GM12878 (cell line): Measurements from ENCODE around the gene SSBP2. TPM values are rescaled to one million over a fixed set of nuclear protein-coding genes. Genes with fewer than 3 reads are reported as not detected.
A peak's percentile ranks its signal among the peaks of the same experiment; 100 is the strongest.

ENCODE experiments used
- ATAC-seq: fragments of 200-7000 bp; cut with Tn5 transposase; 3 replicates; pipeline ENCODE4 v1.9.1; 2020; ENCODE audit warnings: mild to moderate bottlenecking, moderate library complexity
- BruUV-seq: library from RNA; stranded (reverse); fragments of 400-500 nt; replicated peaks from 2 replicates; lab custom pipeline; 2021; lab: Mats Ljungman, UMichigan
- CTCF ChIA-PET: fragments of 300-600 bp; sonication (Branson Sonifier 250); formaldehyde crosslinking; extraction: SDS; loops from one replicate; lab custom pipeline; 2021; ENCODE audit warnings: inconsistent platforms; lab: Yijun Ruan, JAX
- POLR2A ChIA-PET: fragments of 350-600 bp; formaldehyde crosslinking; extraction: SDS; loops from one replicate; lab custom pipeline; 2021; ENCODE audit warnings: inconsistent platforms; lab: Charles Lee
- RAD21 ChIA-PET: fragments of 300-600 bp; sonication (Branson Sonifier 250); formaldehyde crosslinking; loops from one replicate; lab custom pipeline; 2023; ENCODE audit warnings: antibody characterized with exemption; ENCODE audit not compliant: unreplicated experiment; lab: Charles Lee
- SMC1A ChIA-PET: fragments of 300-600 bp; sonication (Branson Sonifier 250); formaldehyde crosslinking; loops from one replicate; lab custom pipeline; 2023; ENCODE audit not compliant: unreplicated experiment, uncharacterized antibody; lab: Charles Lee
- DNase-seq: peaks from one replicate; pipeline ENCODE4 v3.0.0-alpha.2; 2011; ENCODE audit warnings: low read depth, low spot score
- FAIRE-seq: peaks from 3 replicates; lab custom pipeline; 2011; peaks lifted over from hg19 to GRCh38; lab: Jason Lieb, UNC
- H2AFZ ChIP-seq: 2 replicates; pipeline ENCODE4 v1.6.0; 2011; ENCODE audit warnings: low read depth, low read length, control low read depth; ENCODE audit not compliant: control insufficient read depth
- H3K27ac ChIP-seq: 2 replicates; pipeline ENCODE4 v1.5.1; 2011; ENCODE audit warnings: control low read depth; ENCODE audit not compliant: control insufficient read depth, insufficient read depth
- H3K27me3 ChIP-seq, 2 experiments: replicated peaks in 1 of 2; 2 replicates each; pipeline versions ENCODE4 v1.6.0 to v1.6.1; 2011; ENCODE audit warnings: low read length in 1 of 2; ENCODE audit not compliant: control insufficient read depth in 2 of 2, insufficient read depth in 2 of 2
- H3K36me3 ChIP-seq, 2 experiments: 2 replicates each; pipeline ENCODE4 v1.5.1; 2011; ENCODE audit warnings: low read length in 1 of 2; ENCODE audit not compliant: control insufficient read depth in 2 of 2, insufficient read depth in 2 of 2
- H3K4me1 ChIP-seq: 2 replicates; pipeline ENCODE4 v1.6.1; 2011; ENCODE audit warnings: mild to moderate bottlenecking, low read length, moderate library complexity, mixed read lengths; ENCODE audit not compliant: control insufficient read depth, insufficient read depth
- H3K4me2 ChIP-seq: 2 replicates; pipeline ENCODE4 v1.6.0; 2011; ENCODE audit warnings: control low read depth; ENCODE audit not compliant: control insufficient read depth, insufficient read depth
- H3K4me3 ChIP-seq: fragments of 200-600 bp; sonication (generic); 2 replicates; pipeline ENCODE4 v1.5.1; 2016
- H3K79me2 ChIP-seq: 2 replicates; pipeline ENCODE4 v1.6.0; 2011; ENCODE audit warnings: low read length; ENCODE audit not compliant: control insufficient read depth, insufficient read depth
- H3K9ac ChIP-seq: 2 replicates; pipeline ENCODE4 v1.8.0; 2011; ENCODE audit warnings: low read length, control low read depth, mixed read lengths; ENCODE audit not compliant: control insufficient read depth, insufficient read depth
- H3K9me3 ChIP-seq: replicated peaks from 3 replicates; pipeline ENCODE4 v1.5.1; 2011; ENCODE audit warnings: mild to moderate bottlenecking, low read length; ENCODE audit not compliant: control insufficient read depth, insufficient read depth
- H4K20me1 ChIP-seq: 2 replicates; pipeline ENCODE4 v1.6.0; 2011; ENCODE audit not compliant: control insufficient read depth, insufficient read depth
- ETV6 ChIP-seq, 2 experiments: fragments of 450-650 bp in 1 of 2; IDR thresholded peaks in 1 of 2; conservative IDR thresholded peaks in 1 of 2; 2 replicates each; pipeline ENCODE4 v1.6.1; 2014; ENCODE audit warnings: antibody characterized with exemption in 1 of 2, borderline replicate concordance in 1 of 2, low read depth in 1 of 2, mild to moderate bottlenecking in 1 of 2, moderate library complexity in 1 of 2
- JUNB ChIP-seq: IDR thresholded peaks from 2 replicates; pipeline ENCODE4 v1.6.1; 2016; ENCODE audit warnings: antibody characterized with exemption, mild to moderate bottlenecking
- RBBP5 ChIP-seq: fragments of 200-600 bp; sonication (generic); conservative IDR thresholded peaks from 2 replicates; pipeline ENCODE4 v1.6.1; 2016
- ZNF217 ChIP-seq: fragments of 450-650 bp; IDR thresholded peaks from 2 replicates; pipeline ENCODE4 v1.6.1; 2017; ENCODE audit warnings: antibody characterized with exemption, mild to moderate bottlenecking
- WGBS: methylation state at CpG from one replicate; pipeline ENCODE4 v1.1.6; 2016; ENCODE audit warnings: low lambda C conversion rate; ENCODE audit not compliant: insufficient replicate concordance, insufficient coverage; ENCODE audit errors: missing lambda C conversion rate; 5-methylcytosine and 5-hydroxymethylcytosine counted together
- in situ Hi-C: fragments of 300-500 bp; cut with MboI; formaldehyde crosslinking; loops from 9 replicates; pipeline ENCODE4 v1.14.3; 2018; ENCODE audit warnings: mixed read lengths
- intact Hi-C: fragments of 100-400 bp; cut with micrococcal nuclease; formaldehyde crosslinking; loops from one replicate; pipeline ENCODE4 v1.14.2; 2022; ENCODE audit not compliant: unreplicated experiment
- polyA plus RNA-seq, 11 experiments: library from polyadenylated mRNA; depleted of rRNA in 4 of 11; unstranded in 6 of 11; stranded (reverse) in 5 of 11; fragments of >200 nt; fragmentation: Nextera tagmentation in 4 of 11; fragmentation: Illumina TruSeq in 1 of 11; extraction: Ambion mirVana in 4 of 11; extraction: Trizol in 1 of 11; gene quantifications; 1 replicate in 1 of 11; 2 replicates in 10 of 11; pipeline versions ENCODE4 v1.2.1 to v1.2.3, GENCODE V29; 2011 to 2016; ENCODE audit warnings: inconsistent platforms in 2 of 11, missing spikeins in 2 of 11, low read depth in 1 of 11
- total RNA-seq, 4 experiments: library from RNA; depleted of rRNA in 3 of 4; stranded (reverse); fragments of >200 nt in 3 of 4; fragmentation: Illumina TruSeq in 1 of 4; extraction: Trizol in 1 of 4; gene quantifications; 2 replicates each; pipeline versions ENCODE4 v1.2.1 to v1.2.3, GENCODE V29; 2013 to 2021

Gene SSBP2
- total and polyA plus RNA-seq, 10 of the 15 experiments (the other 5 are each of a cell fraction or from before 2014, with no cell fraction given): 52.2 to 132 (median 110) TPM

DNA sequence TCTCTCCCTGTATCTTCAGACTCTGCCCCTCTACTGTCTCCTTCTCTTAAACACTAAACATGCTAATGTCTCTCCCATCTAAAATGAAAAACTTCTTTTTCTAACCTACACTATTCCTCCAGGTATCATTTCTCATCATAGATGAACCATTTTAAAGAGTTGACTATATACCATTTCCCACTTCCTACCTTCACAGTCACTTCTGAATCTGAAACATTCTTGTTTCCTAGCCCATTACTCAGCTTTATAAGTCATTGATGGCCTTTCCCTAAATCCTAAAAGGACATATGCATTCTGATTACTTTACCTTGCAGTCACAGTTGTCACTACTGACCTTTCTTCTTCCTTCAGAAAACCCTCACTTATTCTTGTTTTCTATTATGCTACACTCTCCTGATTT, 118.2 kb downstream of the SSBP2 start:
- Histone ChIP-seq H3K79me2 (peaks cover 3% of the 10 kb centered on the region), H3K4me2 (no peak overlapping the region), H3K4me3 (no peak overlapping the region), H3K27me3 (no peaks in the 10 kb centered on the region), H4K20me1 (no peaks in the 10 kb centered on the region), H3K36me3 (peaks cover 0 to 14% of the 10 kb centered on the region in 2 experiments; a peak in 2 of 4 replicates), H3K9me3 (peaks cover 5% of the 10 kb centered on the region; the same call in 2 of the 3 replicates), H3K4me1 (peaks cover 26% of the 10 kb centered on the region; the same call in 1 of the 2 replicates), H2AFZ (no peak overlapping the region), H3K27ac (peak overlapping the region; percentile 20; the same call in 1 of the 2 replicates), H3K9ac (no peak overlapping the region)
- FAIRE-seq: no peak
- BruUV-seq: no TSS peak
- POLR2A ChIA-PET: interaction anchor here (0.6 kb wide), 1 partner anchor 147 kb away, joined by 4 read pairs; no protein-coding TSS in a partner anchor
- SMC1A ChIA-PET: interaction anchor here (0.7 to 1.1 kb wide), 3 partner anchors 13 to 228 kb away, joined by 3 to 4 read pairs (median 3); no protein-coding TSS in a partner anchor
- ATAC-seq: peak; percentile 23
- RAD21 ChIA-PET: interaction anchor here (0.7 kb wide), 1 partner anchor 43 kb away, joined by 3 read pairs; no protein-coding TSS in a partner anchor
- TF ChIP-seq ETV6 (conservative IDR thresholded peaks at IDR 0.05 in 1 of 2, IDR thresholded peaks at IDR 0.05 in 1 of 2; ENCODE audit: borderline replicate concordance in 1 of 2, low read depth in 1 of 2) (peak in 1 of 2 experiments; percentile 45; a peak in 1 of 4 replicates), JUNB (no peak; the same call in 1 of the 2 replicates)
- intact Hi-C loops: no loop called here
- CTCF ChIA-PET: no interaction called here
- no peak for DNase-seq
- in situ Hi-C loops: no loop called here

DNA sequence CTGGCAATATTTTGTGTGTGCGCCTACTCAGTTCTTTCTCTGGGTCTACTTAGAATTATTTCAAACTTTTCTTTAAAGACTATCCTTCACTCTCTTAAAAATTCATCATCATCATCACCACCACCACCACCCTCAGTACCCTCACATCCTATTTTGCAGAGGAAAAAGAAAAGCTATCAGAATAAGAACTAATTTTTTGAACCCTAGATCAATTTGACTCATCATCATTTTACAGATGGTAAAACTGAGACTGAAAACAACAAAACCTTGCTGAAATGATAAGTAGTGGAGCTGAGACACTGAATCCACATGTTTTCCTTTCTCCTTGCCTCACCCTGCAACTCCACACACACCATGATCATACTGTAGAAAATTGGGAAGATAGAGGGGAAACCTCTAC, 119.3 kb downstream of the SSBP2 start:
- in situ Hi-C loops (no loop called here), intact Hi-C loops (loop anchor here (2.0 kb wide), 1 partner anchor 117 kb away; no protein-coding TSS in a partner anchor)
- 57% methylated on average over 1 of the region's 1 CpG for WGBS
- Histone ChIP-seq H3K9me3 (peaks cover 5% of the 10 kb centered on the region; the same call in 2 of the 3 replicates), H3K36me3 (peaks cover 0 to 15% of the 10 kb centered on the region in 2 experiments; a peak in 2 of 4 replicates), H3K27me3 (no peaks in the 10 kb centered on the region), H3K79me2 (peaks cover 3% of the 10 kb centered on the region), H3K4me3 (no peak overlapping the region; the same call in 1 of the 2 replicates), H3K27ac (peak overlapping the region; percentile 35), H2AFZ (no peak overlapping the region), H3K4me2 (peak overlapping the region; percentile 57; the same call in 1 of the 2 replicates)
- peak; percentile 32 for ATAC-seq
- ChIA-PET SMC1A (interaction anchor here (0.5 to 1.6 kb wide), 4 partner anchors 70 to 534 kb away, joined by 3 read pairs; no protein-coding TSS in a partner anchor), CTCF (interaction anchor here (0.7 kb wide), 1 partner anchor 10 kb away, joined by 3 read pairs; no protein-coding TSS in a partner anchor), RAD21 (interaction anchor here (1.1 to 1.2 kb wide), 2 partner anchors 52 to 534 kb away, joined by 3 to 6 read pairs; no protein-coding TSS in a partner anchor)
- no peak for DNase-seq
- no TSS peak for BruUV-seq
- FAIRE-seq: no peak
- TF ChIP-seq ZNF217: 0 out of 2 replicates have a peak, but pooled peaks have one; percentile 48
- peak; percentile 26; the same call in 1 of the 2 replicates for TF ChIP-seq JUNB
- TF ChIP-seq RBBP5: no peak
- TF ChIP-seq, all 136 proteins: peak for 2
- Histone ChIP-seq H3K4me1 (peaks cover 26% of the 10 kb centered on the region; the same call in 1 of the 2 replicates), H4K20me1 (no peaks in the 10 kb centered on the region), H3K9ac (no peak overlapping the region)
- POLR2A ChIA-PET: interaction anchor here (0.7 to 1.3 kb wide), 2 partner anchors 12 to 60 kb away, joined by 3 to 4 read pairs; no protein-coding TSS in a partner anchor
